LNCaP clone FGC (cell line): ENCODE data around the gene CSTPP1.

ENCODE experiments used
- DNase-seq: peaks from one replicate; pipeline ENCODE4 v3.0.0-alpha.2; 2011; ENCODE audit warnings: low read depth
- H3K4me3 ChIP-seq: 2 replicates; pipeline ENCODE4 v1.5.1; 2011; ENCODE audit warnings: mild to moderate bottlenecking, low read depth, low read length, control low read depth
- CTCF ChIP-seq: IDR thresholded peaks from 2 replicates; pipeline ENCODE4 v1.5.1; 2012; ENCODE audit warnings: mild to moderate bottlenecking; ENCODE audit not compliant: control insufficient read depth, insufficient read depth; ENCODE audit errors: extremely low read depth

Gene CSTPP1

GRCh38 chr11:47180006-47180787, 243.6 kb downstream of the CSTPP1 start:
- no peak for DNase-seq
- H3K4me3 ChIP-seq, result no peak overlapping the region
- no peak for TF ChIP-seq CTCF

- no peak overlapping the region for H3K4me3 ChIP-seq
- DNase-seq, result no peak
- TF ChIP-seq CTCF, result no peak
These were observed 244.7 kb downstream of the CSTPP1 start for GRCh38 chr11:47181271-47181670.

GRCh38 chr11:47182380-47182779, 245.8 kb downstream of the CSTPP1 start:
- no peak for TF ChIP-seq CTCF
- H3K4me3 ChIP-seq, result no peak overlapping the region

GRCh38 chr11:47183031-47183856, 246.7 kb downstream of the CSTPP1 start:
- no peak overlapping the region for H3K4me3 ChIP-seq
- no peak for TF ChIP-seq CTCF
- DNase-seq, result no peak

More at GRCh38 chr11:47182380-47182779, 245.8 kb downstream of the CSTPP1 start:
- no peak for DNase-seq

- DNase-seq, result no peak
- H3K4me3 ChIP-seq, result no peak overlapping the region
- TF ChIP-seq CTCF, result no peak
These were observed 247.4 kb downstream of the CSTPP1 start for GRCh38 chr11:47183969-47184368.

GRCh38 chr11:47184711-47185304, 248.2 kb downstream of the CSTPP1 start:
- TF ChIP-seq CTCF, result no peak
- no peak for DNase-seq
- peak overlapping the region; percentile 61 for H3K4me3 ChIP-seq
